T-helper 1 cell treated with Interleukin-12 subunit alpha and Interleukin-12 subunit beta and Interleukin-4 antibody, amounts not matched to agents 30 ng/mL and 1 ng/mL, for 36 hours (primary cell): ENCODE results near the gene ZRANB3. TPM values are rescaled to one million over a fixed set of nuclear protein-coding genes. Genes with fewer than 3 reads are reported as not detected.
"Not testable (repeated sequence)": the region's sequence is repeated elsewhere in the genome, so short reads cannot be mapped to it uniquely, and the experiment has no call there.

Experiments
- intact Hi-C: fragments of 100-400 bp; cut with micrococcal nuclease; formaldehyde crosslinking; loops from one replicate; pipeline ENCODE4 v1.15.1; 2024
- total RNA-seq: library from RNA; stranded (reverse); gene quantifications from 2 replicates; pipeline ENCODE4 v1.2.3, GENCODE V29; 2022

Gene ZRANB3
- total RNA-seq, 1 donor from 2014 or later, result 4.4 TPM

DNA sequence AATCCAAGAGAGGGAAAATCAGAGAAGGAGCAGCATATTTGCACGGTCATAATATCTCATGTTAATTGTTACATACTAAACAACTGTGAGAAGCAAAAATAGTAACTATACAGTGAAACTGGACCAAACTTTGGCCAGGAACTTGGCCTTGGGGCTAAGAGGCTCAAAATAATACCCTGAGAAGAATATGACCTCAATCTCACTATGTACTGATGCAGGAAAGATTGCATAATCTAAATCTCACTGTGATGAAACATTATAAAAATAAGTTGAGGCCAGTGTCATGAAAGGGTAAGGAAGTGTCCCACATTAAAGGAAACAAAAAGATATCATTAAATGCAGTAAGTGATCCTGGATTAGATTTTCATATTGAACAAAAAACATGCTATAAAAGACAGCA is 36.5 kb downstream of the ZRANB3 start:
- intact Hi-C loops, result no loop called here

DNA sequence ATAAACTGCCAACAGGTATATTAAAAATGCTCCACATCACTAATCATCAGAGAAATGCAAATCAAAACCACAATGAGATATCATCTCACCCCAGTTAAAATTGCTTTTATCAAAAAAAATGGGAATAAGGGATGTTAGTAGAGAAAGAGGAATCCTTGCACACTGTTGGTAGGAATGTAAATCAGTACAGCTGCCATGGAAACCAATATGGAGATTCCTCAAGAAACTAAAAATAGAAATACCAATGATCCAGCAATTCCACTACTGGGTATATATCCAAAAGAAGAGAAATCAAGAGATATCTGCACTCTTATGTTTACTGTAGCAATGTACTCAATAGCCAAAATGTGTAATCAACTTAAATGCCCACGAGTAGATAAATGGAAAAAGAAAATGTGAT is 40.6 kb downstream of the ZRANB3 start:
- intact Hi-C loops, result no loop called here

- intact Hi-C loops, result no loop called here
Measured at GRCh38 chr2:135485441-135485840, 45.6 kb downstream of the ZRANB3 start.

DNA sequence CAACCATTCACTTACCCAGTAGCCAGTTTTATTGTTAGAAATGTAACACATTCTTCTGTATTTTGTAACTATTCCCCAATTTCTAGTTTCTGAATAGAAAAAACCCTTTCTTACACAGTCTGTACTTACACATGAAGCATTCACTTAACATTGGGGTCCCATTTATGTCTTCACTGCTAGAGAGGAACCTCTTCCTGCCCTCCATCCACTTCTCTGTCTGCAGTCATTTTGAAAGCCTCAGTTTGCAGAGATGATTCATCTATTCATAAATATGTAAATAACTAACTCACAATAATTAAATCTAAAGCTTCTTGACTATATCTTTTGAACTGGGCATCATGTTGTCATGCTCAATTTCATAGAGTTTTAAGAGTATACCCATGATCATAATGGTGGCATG is 55.9 kb downstream of the ZRANB3 start:
- intact Hi-C loops, result no loop called here

DNA sequence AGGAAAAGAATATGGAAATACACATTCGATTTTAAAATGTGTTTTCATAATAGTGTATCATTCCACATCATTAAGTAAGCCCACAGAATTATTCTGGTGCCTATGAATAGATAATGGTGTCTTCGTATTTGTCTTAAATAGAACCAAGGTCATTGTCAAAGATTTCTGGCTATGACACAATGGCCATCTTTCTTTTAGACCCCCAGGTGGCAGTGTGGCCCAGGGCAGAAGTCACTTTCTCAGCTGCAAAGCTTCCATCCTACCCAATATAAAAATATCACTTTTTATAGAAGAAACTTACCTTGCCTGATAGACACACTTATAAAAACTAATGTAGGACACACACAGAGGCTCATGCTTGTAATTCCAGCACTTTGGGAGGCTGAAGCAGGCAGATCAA is 57.5 kb downstream of the ZRANB3 start:
- intact Hi-C loops, result loop anchor here (1.0 to 2.0 kb wide), 4 partner anchors 57 to 469 kb away; partner anchors contain the start of genes R3HDM1 and ZRANB3

DNA sequence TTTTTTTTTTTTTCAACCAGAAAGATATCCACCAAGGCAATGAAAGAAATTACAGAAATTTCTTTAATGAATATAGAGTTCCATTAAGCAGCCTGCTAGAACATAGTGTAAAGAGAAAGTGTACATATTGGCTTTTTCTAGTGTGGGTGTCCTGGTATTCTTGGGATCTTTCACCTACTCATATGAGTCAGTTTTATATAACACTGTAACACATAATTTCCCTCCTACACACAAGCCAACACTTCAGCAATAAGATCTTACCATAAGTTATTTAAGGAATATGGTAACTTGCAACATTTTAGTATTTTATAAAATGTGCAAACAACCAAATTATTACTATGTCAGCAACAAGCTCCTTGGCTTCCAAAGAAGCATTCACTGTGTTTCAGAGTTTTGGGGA is 59.9 kb downstream of the ZRANB3 start:
- intact Hi-C loops, result no loop called here

DNA sequence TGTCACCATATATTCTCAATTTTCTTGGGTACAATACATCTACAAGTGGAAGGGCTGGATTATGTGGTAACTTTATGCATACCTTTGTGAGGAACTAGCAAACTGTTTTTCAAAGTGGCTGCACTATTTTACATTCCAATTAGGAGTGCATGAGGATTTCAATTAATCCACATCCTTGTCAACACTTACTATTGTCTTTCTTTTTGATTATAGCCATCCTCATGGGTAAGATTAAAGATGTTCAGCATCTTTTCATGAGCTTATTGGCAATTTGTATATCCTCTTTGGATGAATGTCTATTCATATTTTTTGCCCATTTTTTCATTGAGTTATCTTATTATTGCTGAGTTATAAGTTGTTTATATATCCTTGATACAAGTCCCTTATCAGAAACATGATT is 73.7 kb downstream of the ZRANB3 start:
- intact Hi-C loops, result no loop called here

- intact Hi-C loops, result no loop called here
Measured at GRCh38 chr2:135456835-135457234, 74.2 kb downstream of the ZRANB3 start.

DNA sequence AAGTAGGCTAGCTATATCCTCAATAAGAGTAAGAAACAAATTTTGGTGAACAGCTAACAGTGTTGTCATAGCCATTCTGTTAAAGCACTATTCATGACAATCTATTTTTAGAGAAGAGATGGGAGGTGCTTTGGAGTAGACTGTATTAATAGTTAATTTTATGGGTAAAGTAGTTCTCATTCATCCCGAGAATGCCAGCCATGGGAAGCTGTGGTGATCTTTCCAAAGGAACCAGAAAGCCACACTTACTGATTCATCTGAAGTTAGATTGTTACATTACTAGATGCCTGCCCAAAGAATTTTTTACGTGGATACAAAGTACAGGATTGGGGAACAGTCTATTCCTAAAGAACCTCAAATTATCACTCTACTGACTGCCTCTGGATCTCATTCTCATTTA is 74.6 kb downstream of the ZRANB3 start:
- intact Hi-C loops, result no loop called here

- intact Hi-C loops, result no loop called here
Measured at GRCh38 chr2:135454608-135455007, 76.4 kb downstream of the ZRANB3 start.

DNA sequence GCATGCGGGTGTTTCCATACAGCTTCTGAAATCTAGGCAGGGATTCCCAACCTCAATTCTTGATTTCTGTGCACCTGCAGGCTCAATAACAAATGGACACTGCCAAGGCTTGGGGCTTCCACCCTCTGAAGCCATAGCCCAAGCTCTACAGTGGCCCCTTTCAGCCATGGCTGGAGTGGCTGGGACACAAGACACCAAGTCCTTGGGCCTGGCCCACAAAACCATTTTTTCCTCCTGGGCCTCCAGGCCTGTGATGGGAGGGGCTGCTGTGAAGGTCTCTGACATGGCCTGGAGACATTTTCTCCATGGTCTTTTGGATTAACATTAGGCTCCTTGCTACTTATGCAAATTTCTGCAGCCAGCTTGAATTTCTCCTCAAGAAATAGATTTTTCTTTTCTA is 78.0 kb downstream of the ZRANB3 start:
- intact Hi-C loops, result not testable (repeated sequence)

GRCh38 chr2:135451966-135452365 is 79.1 kb downstream of the ZRANB3 start:
- intact Hi-C loops, result no loop called here

GRCh38 chr2:135443013-135443412 is 88.0 kb downstream of the ZRANB3 start:
- intact Hi-C loops, result not testable (repeated sequence)

- intact Hi-C loops, result not testable (repeated sequence)
Measured at GRCh38 chr2:135435155-135435554, 95.9 kb downstream of the ZRANB3 start.

GRCh38 chr2:135424849-135425248 is 106.2 kb downstream of the ZRANB3 start:
- intact Hi-C loops, result no loop called here

DNA sequence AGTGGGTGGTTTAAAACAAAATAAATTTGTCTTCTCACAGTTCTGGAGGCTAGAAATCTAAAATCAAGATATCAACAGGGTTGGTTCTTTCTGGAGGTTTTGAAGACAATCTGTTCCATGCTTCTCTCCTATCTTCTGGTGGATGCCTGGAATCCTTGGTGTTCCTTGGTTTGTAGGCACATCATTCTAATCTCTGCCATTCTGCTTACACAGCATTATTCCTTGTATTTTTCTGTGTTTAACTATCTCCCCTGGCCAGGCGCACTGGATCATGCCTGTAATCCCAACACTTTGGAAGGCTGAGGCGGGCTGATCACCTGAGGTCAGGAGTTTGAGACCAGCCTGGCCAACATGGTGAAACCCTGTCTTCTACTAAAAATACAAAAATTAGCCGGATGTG is 108.1 kb downstream of the ZRANB3 start:
- intact Hi-C loops, result no loop called here

DNA sequence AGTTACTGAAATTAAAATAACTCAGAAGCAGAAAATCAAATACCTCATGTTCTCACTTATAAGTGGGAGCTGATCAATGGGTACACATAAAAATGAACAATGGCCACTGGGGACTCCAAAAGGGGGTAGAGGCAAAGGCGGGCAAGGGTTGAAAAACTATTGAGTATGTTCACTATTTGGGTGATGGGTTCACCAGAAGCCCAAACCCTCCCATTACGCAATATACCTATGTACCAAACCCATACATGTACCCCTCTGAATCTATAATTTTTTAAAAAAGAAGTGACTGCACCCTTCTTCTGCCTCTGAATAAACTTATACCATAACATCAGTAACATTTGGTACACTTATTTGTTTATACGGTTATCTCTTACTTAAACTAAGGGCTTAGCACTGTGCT is 119.4 kb downstream of the ZRANB3 start:
- intact Hi-C loops, result no loop called here

DNA sequence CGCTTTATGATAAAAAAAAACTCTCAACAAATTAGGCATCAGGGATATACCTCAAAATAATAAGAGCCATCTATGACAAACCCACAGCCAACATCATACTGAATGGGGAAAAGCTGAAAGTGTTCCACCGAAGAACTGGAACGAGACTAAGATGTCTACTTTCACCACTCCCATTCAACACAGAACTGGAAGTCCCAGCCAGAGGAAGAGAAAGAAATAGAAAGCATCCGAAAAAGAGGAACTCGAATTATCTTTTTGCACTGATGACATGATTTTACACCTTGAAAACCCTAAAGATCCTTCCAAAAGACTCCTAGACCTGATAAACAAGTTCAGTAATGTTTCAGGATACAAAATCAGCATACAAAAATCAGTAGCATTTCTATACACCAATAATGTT is 121.6 kb downstream of the ZRANB3 start:
- intact Hi-C loops, result no loop called here

- intact Hi-C loops, result not testable (repeated sequence)
Measured at GRCh38 chr2:135396259-135396658, 134.8 kb downstream of the ZRANB3 start.

GRCh38 chr2:135386993-135387392 is 144.0 kb downstream of the ZRANB3 start:
- intact Hi-C loops, result no loop called here

GRCh38 chr2:135378591-135378990 is 152.4 kb downstream of the ZRANB3 start:
- intact Hi-C loops, result no loop called here

- intact Hi-C loops, result no loop called here
Measured at GRCh38 chr2:135373702-135374101, 157.3 kb downstream of the ZRANB3 start.

DNA sequence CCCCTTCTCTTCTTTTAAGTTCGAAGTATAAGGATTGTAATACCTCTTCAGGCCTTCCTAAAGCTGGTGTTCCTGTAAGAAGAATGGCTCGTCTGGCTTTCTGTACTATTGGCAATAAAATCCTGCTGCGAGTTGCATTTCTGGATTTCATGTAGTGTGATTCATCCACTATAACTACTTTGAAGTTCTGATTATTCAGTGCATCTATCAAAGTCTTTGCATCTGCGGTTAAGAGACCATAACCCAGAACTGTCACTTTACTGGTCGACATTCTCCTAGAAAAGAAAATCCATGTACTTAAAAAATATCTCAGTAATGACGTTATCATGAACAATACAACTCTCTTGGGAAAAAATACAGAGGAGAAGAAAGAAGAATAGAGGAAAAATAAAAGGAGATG is 181.1 kb downstream of the ZRANB3 start:
- intact Hi-C loops, result no loop called here

- intact Hi-C loops, result not testable (repeated sequence)
Measured at GRCh38 chr2:135348096-135348704, 182.8 kb downstream of the ZRANB3 start.
